Loucy (cell line): ENCODE measurements around the gene CDK16.

Source experiments
- H2AFZ ChIP-seq: fragments of 200-600 bp; sonication (generic); 2 replicates; pipeline ENCODE4 v1.6.0; 2016; ENCODE audit warnings: antibody characterized with exemption, mild to moderate bottlenecking, low read length, moderate library complexity
- H3F3A ChIP-seq: fragments of 200-600 bp; 2 replicates; pipeline ENCODE4 v1.6.0; 2016; ENCODE audit warnings: antibody characterized with exemption, low read depth, mild to moderate bottlenecking
- H3K27me3 ChIP-seq: fragments of 200-600 bp; sonication (generic); 2 replicates; pipeline ENCODE4 v1.6.1; 2014; ENCODE audit warnings: low read length, mild to moderate bottlenecking; ENCODE audit not compliant: insufficient read depth, poor library complexity, severe bottlenecking
- H3K36me3 ChIP-seq: fragments of 200-600 bp; sonication (generic); 2 replicates; pipeline ENCODE4 v1.6.1; 2016; ENCODE audit warnings: low read length; ENCODE audit not compliant: insufficient read depth
- H3K4me1 ChIP-seq: fragments of 200-600 bp; sonication (generic); 2 replicates; pipeline ENCODE4 v1.5.1; 2014; ENCODE audit warnings: low read length, mild to moderate bottlenecking; ENCODE audit not compliant: insufficient read depth, poor library complexity, severe bottlenecking
- H3K4me2 ChIP-seq: fragments of 200-600 bp; sonication (generic); 2 replicates; pipeline ENCODE4 v1.6.0; 2014; ENCODE audit warnings: antibody characterized with exemption, low read length, low read depth, mild to moderate bottlenecking; ENCODE audit not compliant: poor library complexity, severe bottlenecking
- H3K4me3 ChIP-seq: fragments of 200-600 bp; sonication (generic); 2 replicates; pipeline ENCODE4 v1.5.1; 2014; ENCODE audit warnings: low read length, mild to moderate bottlenecking, mixed read lengths; ENCODE audit not compliant: poor library complexity, severe bottlenecking
- H3K79me2 ChIP-seq: fragments of 200-600 bp; sonication (generic); 2 replicates; pipeline ENCODE4 v1.6.1; 2014; ENCODE audit warnings: low read length; ENCODE audit not compliant: insufficient read depth
- H3K9ac ChIP-seq: fragments of 200-600 bp; sonication (generic); 2 replicates; pipeline ENCODE4 v1.6.0; 2014; ENCODE audit warnings: mild to moderate bottlenecking, low read depth, low read length, moderate library complexity; ENCODE audit not compliant: poor library complexity, severe bottlenecking
- H3K9me2 ChIP-seq: fragments of 200-600 bp; sonication (generic); replicated peaks from 2 replicates; pipeline ENCODE4 v1.6.1; 2016; ENCODE audit warnings: low read depth, low read length, mixed read lengths
- H3K9me3 ChIP-seq: fragments of 200-600 bp; sonication (generic); 2 replicates; pipeline ENCODE4 v1.6.1; 2014; ENCODE audit warnings: mild to moderate bottlenecking, antibody characterized with exemption, low read length, low read depth; ENCODE audit not compliant: insufficient read depth
- H4K20me1 ChIP-seq: fragments of 200-600 bp; sonication (generic); 2 replicates; pipeline ENCODE4 v1.6.0; 2014; ENCODE audit warnings: antibody characterized with exemption, low read length, mild to moderate bottlenecking; ENCODE audit not compliant: insufficient read depth, poor library complexity, severe bottlenecking
- CTCF ChIP-seq: fragments of 200-600 bp; sonication (generic); conservative IDR thresholded peaks from 2 replicates; pipeline ENCODE4 v1.5.1; 2014; ENCODE audit warnings: mild to moderate bottlenecking, antibody characterized with exemption, low read length
- EZH2phosphoT487 ChIP-seq: fragments of 200-600 bp; IDR thresholded peaks from 2 replicates; pipeline ENCODE4 v1.6.1; 2018; ENCODE audit warnings: antibody characterized with exemption, mild to moderate bottlenecking, moderate library complexity, borderline replicate concordance

Gene CDK16

DNA sequence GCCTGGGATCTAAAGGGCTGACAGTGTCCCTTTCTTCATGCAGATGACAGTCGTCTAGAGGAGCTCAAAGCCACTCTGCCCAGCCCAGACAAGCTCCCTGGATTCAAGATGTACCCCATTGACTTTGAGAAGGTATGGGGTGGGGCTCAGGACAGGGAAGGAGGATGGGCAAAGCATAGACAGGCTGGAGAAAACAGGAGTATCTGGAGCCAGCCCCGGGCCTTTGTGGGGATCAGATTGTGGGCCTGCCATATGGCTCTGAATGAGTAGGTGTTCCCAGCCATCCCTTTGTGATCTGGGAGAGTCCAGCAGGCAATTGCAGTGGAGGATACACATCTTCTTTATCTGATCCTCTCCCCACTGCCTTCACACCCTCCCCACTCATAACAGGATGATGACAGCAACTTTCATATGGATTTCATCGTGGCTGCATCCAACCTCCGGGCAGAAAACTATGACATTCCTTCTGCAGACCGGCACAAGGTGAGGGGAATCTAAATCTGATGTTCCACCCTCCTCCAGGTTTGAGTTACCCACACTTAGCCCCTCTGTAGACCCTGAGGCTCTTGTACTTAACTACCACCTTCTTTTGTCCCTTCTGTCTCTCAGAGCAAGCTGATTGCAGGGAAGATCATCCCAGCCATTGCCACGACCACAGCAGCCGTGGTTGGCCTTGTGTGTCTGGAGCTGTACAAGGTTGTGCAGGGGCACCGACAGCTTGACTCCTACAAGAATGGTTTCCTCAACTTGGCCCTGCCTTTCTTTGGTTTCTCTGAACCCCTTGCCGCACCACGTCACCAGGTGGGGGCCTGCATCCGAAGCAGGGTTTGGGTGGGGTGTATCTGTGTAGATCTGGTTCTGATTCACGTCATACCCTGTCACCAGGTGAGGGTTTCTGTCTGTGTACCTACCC lies 5.8 kb upstream of the CDK16 start:
- no peak overlapping the region for H3K9ac ChIP-seq
- peaks cover 62% of the 10 kb centered on the region; the same call in 1 of the 2 replicates for H3K36me3 ChIP-seq

DNA sequence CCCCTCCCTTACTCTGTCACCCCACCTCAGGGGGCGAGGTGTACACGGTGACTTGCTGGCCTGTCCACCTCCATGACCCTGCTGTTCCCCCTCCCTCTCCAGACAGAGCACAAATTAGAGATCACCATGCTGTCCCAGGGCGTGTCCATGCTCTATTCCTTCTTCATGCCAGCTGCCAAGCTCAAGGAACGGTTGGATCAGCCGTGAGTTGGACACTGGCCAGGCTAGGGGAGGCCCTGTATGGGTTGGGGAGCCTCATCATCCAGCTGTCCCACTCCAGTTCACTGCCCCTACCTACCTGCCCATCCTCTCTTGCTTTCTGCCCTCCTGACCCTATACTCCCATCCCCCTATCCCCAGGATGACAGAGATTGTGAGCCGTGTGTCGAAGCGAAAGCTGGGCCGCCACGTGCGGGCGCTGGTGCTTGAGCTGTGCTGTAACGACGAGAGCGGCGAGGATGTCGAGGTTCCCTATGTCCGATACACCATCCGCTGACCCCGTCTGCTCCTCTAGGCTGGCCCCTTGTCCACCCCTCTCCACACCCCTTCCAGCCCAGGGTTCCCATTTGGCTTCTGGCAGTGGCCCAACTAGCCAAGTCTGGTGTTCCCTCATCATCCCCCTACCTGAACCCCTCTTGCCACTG lies 3.9 kb upstream of the CDK16 start:
- Histone ChIP-seq H4K20me1 (peaks cover 9% of the 10 kb centered on the region), H3K4me3 (no peak overlapping the region), H3K4me1 (peaks cover 5% of the 10 kb centered on the region), H3K4me2 (no peak overlapping the region), H3K79me2 (peaks cover 11% of the 10 kb centered on the region), H2AFZ (no peak overlapping the region), H3K27me3 (peaks cover 4% of the 10 kb centered on the region), H3K9ac (no peak overlapping the region), H3K36me3 (peaks cover 52% of the 10 kb centered on the region; the same call in 1 of the 2 replicates), H3K9me3 (no peaks in the 10 kb centered on the region), H3F3A (no peaks in the 10 kb centered on the region), H3K9me2 (no peaks in the 10 kb centered on the region)
- TF ChIP-seq CTCF (no peak), EZH2phosphoT487 (no peak)

More for the DNA sequence above, 5.8 kb upstream of the CDK16 start:
- Histone ChIP-seq H3K4me2 (no peak overlapping the region), H3K9me2 (no peaks in the 10 kb centered on the region), H3K4me3 (no peak overlapping the region), H2AFZ (no peak overlapping the region), H3K9me3 (no peaks in the 10 kb centered on the region), H3K27me3 (no peaks in the 10 kb centered on the region), H3K79me2 (no peaks in the 10 kb centered on the region), H3K4me1 (peaks cover 5% of the 10 kb centered on the region), H3F3A (no peaks in the 10 kb centered on the region), H4K20me1 (no peaks in the 10 kb centered on the region)
- no peak for TF ChIP-seq CTCF
- TF ChIP-seq EZH2phosphoT487: no peak

DNA sequence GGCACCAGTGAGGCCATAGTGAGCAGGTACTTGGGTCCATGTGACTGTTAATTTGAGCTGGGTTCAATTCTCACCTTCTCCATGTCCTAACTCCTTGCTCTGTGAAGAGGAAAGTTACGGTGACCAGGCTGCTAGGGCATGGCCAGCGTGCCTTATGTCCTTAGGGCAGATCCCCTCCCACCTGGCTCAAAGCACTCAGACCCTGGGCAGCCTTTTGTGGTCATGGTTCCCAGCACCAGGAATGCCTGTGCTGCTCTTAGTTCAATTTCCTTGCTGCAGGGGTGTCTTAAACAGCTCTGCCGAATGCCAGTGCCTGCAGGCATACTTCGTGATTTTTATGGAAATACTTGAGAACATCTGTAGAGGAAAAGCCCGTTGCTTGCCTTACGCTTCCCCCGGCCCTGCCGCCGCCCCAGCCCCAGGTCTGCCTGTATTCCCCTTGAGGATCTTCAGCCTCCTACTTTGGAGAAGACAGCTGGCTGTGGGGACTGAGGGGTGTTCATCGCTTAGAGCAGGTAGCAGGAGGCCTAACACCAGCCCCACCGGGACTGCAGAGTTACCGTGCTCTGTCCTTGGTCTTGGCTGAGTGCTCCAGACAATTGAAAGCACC lies 3.1 kb upstream of the CDK16 start:
- H3K4me1 ChIP-seq: peaks cover 6% of the 10 kb centered on the region
- no peak overlapping the region for H3K9ac ChIP-seq
- no peak overlapping the region for H3K4me3 ChIP-seq
- H3K36me3 ChIP-seq: peaks cover 45% of the 10 kb centered on the region; the same call in 1 of the 2 replicates
- peaks cover 19% of the 10 kb centered on the region for H3K79me2 ChIP-seq
- H4K20me1 ChIP-seq: peaks cover 17% of the 10 kb centered on the region
- no peaks in the 10 kb centered on the region for H3K9me3 ChIP-seq
- TF ChIP-seq CTCF (no peak), EZH2phosphoT487 (no peak)
- H3K4me2 ChIP-seq: no peak overlapping the region
- peaks cover 4% of the 10 kb centered on the region for H3K27me3 ChIP-seq
- H3K9me2 ChIP-seq: no peaks in the 10 kb centered on the region
- no peaks in the 10 kb centered on the region for H3F3A ChIP-seq
- H2AFZ ChIP-seq: no peak overlapping the region
